ENCODE measurements around the gene CACNA1A. TPM values are rescaled to one million over a fixed set of nuclear protein-coding genes. Genes with fewer than 3 reads are reported as not detected.

Gene CACNA1A
- total RNA-seq, 1 experiment from 2014 or later = not detected

- in situ Hi-C loops (cut with HindIII; ENCODE audit: low pct_unique_long_range_greater_than_20kb, low sequenced_read_pairs) = no loop called here
- no peak for DNase-seq (ENCODE audit: low read depth, low spot score)
Observed at GRCh38 chr19:13503570-13504235, 2.6 kb downstream of the CACNA1A start.

DNA sequence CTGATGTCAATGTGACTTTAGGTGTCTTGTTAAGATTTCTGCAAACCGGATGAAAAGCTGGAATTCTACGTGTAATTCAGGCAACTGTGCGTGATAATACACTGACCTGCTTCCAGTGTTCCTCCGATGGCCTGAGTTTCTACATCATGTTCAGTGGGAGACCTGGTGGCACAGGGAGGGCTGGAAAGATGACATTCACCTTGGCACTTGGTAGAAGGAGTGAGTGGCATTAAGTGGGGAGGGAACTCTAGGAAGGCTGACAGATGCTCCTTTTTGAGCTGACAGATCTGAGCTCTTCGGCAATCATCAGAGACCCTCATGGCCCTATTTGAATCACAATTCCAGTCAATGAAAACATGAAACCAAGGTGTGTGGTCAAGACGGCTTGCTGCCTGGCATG lies 4.0 kb downstream of the CACNA1A start:
- no peak for DNase-seq (ENCODE audit: low read depth, low spot score)
- in situ Hi-C loops (cut with HindIII; ENCODE audit: low pct_unique_long_range_greater_than_20kb, low sequenced_read_pairs) = no loop called here

- no peak for DNase-seq (ENCODE audit: low read depth, low spot score)
- in situ Hi-C loops (cut with HindIII; ENCODE audit: low pct_unique_long_range_greater_than_20kb, low sequenced_read_pairs) = no loop called here
Observed at GRCh38 chr19:13499692-13500091, 6.6 kb downstream of the CACNA1A start.

DNA sequence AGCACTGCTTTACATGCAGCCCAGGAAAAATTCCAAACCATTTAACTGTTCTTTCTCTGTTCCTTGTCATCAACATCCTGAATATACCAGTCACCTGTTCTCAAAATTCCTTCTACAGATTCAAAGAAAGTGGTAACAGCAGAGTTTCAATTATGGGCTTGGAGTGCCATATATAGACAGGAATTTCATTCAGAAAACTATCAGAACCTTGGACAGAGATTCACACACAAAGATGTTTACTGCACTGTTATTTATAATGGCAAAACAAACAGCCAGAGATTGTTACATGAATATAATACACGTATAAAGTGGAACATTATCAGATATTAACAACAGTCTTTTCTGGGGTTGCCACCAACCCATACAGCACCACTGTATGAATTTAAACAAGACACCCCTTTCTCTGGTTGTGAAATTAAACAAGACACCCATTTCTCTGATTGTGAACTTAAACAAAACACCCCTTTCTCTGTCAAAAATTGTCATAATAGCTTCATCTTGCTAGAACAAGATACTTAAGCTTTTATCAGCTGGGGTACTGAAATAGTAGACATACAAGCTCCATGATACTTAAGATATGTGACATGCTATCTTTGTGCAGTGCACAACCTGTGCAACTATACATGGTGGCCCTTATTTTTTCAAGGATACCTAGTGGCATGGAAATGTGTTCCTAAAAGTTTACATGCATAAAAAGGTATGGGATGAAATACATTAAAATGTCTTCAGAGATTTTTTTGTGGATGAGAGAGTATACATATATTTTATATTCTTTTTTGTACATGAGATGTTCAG lies 12.6 kb downstream of the CACNA1A start:
- no peak for DNase-seq (ENCODE audit: low read depth, low spot score)
- in situ Hi-C loops (cut with HindIII; ENCODE audit: low pct_unique_long_range_greater_than_20kb, low sequenced_read_pairs) = no loop called here

DNA sequence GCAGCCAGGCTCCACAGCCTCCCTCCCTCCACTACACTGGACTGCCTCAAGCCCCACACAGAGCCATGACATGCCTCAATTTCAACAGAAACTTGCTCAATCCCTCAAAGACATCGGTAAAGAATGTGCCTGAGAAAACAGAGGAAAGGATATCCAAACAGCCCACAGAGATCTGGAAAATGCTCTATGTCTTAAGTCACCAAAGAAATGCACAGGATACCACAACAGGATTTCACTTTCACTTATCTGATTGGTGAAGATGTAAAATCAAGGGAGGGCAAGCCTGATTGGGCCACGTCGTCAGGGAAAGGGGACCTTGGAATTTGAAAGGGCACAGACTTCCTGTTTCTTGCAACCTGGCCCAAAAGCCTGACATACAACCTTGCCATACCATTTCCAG lies 14.2 kb downstream of the CACNA1A start:
- no peak for DNase-seq (ENCODE audit: low read depth, low spot score)
- in situ Hi-C loops (cut with HindIII; ENCODE audit: low pct_unique_long_range_greater_than_20kb, low sequenced_read_pairs) = no loop called here

GRCh38 chr19:13487985-13488384 lies 18.3 kb downstream of the CACNA1A start:
- no peak for DNase-seq (ENCODE audit: low read depth, low spot score)
- in situ Hi-C loops (cut with HindIII; ENCODE audit: low pct_unique_long_range_greater_than_20kb, low sequenced_read_pairs) = no loop called here

GRCh38 chr19:13484166-13484565 lies 22.1 kb downstream of the CACNA1A start:
- in situ Hi-C loops (cut with HindIII; ENCODE audit: low pct_unique_long_range_greater_than_20kb, low sequenced_read_pairs) = no loop called here
- DNase-seq (ENCODE audit: low read depth, low spot score) = no peak

DNA sequence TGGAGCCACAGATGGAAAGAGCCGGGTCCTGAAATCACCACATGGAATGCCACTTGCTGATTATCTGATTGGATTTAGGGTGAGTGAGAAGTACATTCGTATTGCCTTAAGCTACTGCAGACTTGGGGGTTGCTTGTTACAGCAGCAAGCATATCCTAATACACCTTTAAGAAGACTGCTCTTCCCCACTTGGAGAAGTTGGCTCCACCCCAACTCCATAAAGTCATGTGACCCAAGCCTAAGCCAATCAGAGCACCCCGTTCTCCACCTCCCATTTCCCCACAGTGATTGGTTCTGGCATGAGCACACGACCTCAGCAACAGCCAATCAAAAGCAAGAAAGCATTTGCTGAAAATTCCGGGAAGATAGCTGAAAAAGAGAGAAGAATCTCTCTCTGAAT lies 23.1 kb downstream of the CACNA1A start:
- DNase-seq (ENCODE audit: low read depth, low spot score) = no peak
- in situ Hi-C loops (cut with HindIII; ENCODE audit: low pct_unique_long_range_greater_than_20kb, low sequenced_read_pairs) = no loop called here

DNA sequence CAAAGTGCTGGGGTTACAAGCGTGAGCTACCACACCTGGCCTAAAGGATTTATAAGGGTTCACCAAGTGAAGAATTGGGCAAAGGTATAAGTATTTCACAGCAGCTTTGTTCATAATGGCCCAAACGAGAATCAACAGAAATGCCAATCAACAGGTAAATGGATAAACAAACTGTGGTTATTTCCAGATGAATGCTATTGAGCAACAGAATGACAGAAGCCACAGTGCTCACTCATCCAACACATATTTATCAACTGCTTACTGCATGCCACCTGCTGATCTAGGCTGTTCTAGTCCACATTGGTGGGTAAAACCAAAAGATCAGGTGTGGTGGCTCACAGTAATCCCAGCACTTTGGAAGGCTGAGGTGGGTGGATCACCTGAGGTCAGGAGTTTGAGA lies 27.7 kb downstream of the CACNA1A start:
- no peak for DNase-seq (ENCODE audit: low read depth, low spot score)
- in situ Hi-C loops (cut with HindIII; ENCODE audit: low pct_unique_long_range_greater_than_20kb, low sequenced_read_pairs) = no loop called here

GRCh38 chr19:13476071-13476470 lies 30.2 kb downstream of the CACNA1A start:
- in situ Hi-C loops (cut with HindIII; ENCODE audit: low pct_unique_long_range_greater_than_20kb, low sequenced_read_pairs) = no loop called here
- DNase-seq (ENCODE audit: low read depth, low spot score) = no peak

DNA sequence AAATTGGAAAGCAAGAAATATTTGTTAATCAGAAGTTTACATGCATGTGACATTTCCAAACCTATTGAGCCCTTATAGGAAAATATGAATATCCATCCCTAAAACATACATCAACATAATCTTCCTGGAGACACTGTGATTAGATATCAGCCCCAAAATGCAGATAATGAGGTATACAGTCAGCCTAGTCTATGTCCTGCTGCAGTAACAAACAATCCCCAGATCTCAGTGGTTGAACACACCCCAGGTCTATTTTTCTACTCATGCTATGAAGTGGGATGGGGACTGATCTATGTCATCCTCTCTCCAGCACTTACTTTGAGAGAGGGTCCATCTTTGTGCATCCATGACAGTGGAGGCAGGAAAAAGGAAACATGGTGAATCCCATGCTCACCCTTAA lies 31.2 kb downstream of the CACNA1A start:
- in situ Hi-C loops (cut with HindIII; ENCODE audit: low pct_unique_long_range_greater_than_20kb, low sequenced_read_pairs) = no loop called here
- DNase-seq (ENCODE audit: low read depth, low spot score) = no peak

DNA sequence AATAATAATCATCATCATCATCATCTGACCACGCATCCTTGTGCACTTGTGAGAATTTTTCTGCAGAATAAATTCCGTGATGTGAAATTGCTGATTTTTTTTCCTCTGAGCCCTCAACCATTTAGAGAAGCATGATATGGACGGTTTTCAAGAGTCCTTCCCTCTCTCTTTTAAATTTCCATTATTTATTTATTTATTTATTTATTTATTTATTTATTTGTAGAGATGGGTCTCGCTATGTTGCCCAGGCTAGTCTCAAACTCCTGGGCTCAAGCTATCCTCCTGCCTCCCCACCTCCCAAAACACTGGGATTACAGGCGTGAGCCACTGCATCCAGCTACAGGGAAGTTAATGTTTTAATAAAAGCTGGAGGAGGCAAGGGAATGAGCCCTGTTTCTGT lies 39.6 kb downstream of the CACNA1A start:
- in situ Hi-C loops (cut with HindIII; ENCODE audit: low pct_unique_long_range_greater_than_20kb, low sequenced_read_pairs) = no loop called here
- DNase-seq (ENCODE audit: low read depth, low spot score) = no peak

GRCh38 chr19:13463296-13463695 lies 43.0 kb downstream of the CACNA1A start:
- no peak for DNase-seq (ENCODE audit: low read depth, low spot score)
- in situ Hi-C loops (cut with HindIII; ENCODE audit: low pct_unique_long_range_greater_than_20kb, low sequenced_read_pairs) = no loop called here

DNA sequence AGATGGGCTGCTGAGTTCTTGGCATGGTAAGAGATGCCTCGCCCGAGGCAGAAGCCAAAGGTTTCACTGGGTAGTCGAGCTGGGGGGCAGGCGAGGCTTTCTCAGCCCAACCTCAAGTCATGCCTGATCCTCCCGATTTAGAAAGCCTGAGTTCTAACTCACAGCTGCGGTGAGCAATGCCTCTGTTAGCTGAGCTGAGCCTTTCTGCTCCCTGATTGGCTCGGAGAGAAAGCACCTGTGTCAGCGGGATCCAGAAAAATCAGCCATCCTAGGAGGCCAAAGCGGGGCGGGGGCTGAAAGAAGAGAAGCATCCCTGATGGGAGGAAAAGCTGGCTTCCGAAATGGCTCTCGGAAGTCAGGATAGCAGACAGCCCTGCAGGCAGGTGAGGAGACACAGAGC lies 44.7 kb downstream of the CACNA1A start:
- in situ Hi-C loops (cut with HindIII; ENCODE audit: low pct_unique_long_range_greater_than_20kb, low sequenced_read_pairs) = no loop called here
- DNase-seq (ENCODE audit: low read depth, low spot score) = no peak

DNA sequence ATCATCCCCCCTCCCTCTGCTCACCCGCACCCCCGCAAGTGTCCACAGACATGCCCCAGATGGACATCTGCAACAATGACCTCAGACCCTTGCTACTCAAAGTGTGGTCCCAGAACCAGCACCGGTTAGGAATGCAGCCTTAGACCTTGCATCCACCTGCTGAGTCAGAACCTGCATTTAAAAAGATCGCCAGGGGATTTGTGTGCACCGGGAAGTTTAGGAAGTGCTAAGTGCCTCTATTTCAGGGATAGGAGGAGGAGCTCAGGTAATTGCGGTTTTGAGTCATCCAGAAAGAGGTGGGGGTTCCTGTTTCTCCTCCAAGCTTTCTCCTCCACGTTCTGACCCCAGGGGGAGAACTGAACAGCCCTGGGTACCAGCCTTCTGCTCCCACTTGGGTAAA lies 46.2 kb downstream of the CACNA1A start:
- DNase-seq (ENCODE audit: low read depth, low spot score) = no peak

GRCh38 chr19:13459351-13459750 lies 46.9 kb downstream of the CACNA1A start:
- DNase-seq (ENCODE audit: low read depth, low spot score) = peak; percentile 15
- in situ Hi-C loops (cut with HindIII; ENCODE audit: low pct_unique_long_range_greater_than_20kb, low sequenced_read_pairs) = no loop called here

More for the DNA sequence above, 46.2 kb downstream of the CACNA1A start:
- in situ Hi-C loops (cut with HindIII; ENCODE audit: low pct_unique_long_range_greater_than_20kb, low sequenced_read_pairs) = no loop called here

- DNase-seq (ENCODE audit: low read depth, low spot score) = no peak
- in situ Hi-C loops (cut with HindIII; ENCODE audit: low pct_unique_long_range_greater_than_20kb, low sequenced_read_pairs) = no loop called here
Observed at GRCh38 chr19:13451434-13451995, 54.8 kb downstream of the CACNA1A start.

- in situ Hi-C loops (cut with HindIII; ENCODE audit: low pct_unique_long_range_greater_than_20kb, low sequenced_read_pairs) = no loop called here
- DNase-seq (ENCODE audit: low read depth, low spot score) = no peak
Observed at GRCh38 chr19:13447978-13448377, 58.3 kb downstream of the CACNA1A start.
